Stimulated activated CD4-positive, alpha-beta T cell treated with anti-CD3 and anti-CD28 coated beads, Interleukin-2, amount 100 ng/mL, for 48 hours (primary cell): ENCODE results near the gene GAS1.

Experiments used
- DNase-seq, 2 donors: peaks; one replicate each; pipeline ENCODE4 v3.0.0-alpha.2; 2020

The GAS1 gene

GRCh38 chr9:86962692-86963091, 15.4 kb upstream of the GAS1 start:
- no peak for DNase-seq

GRCh38 chr9:86960938-86961337, 13.6 kb upstream of the GAS1 start:
- no peak for DNase-seq

GRCh38 chr9:86958203-86958602, 10.9 kb upstream of the GAS1 start:
- DNase-seq: no peak

GRCh38 chr9:86955561-86955960, 8.3 kb upstream of the GAS1 start:
- no peak for DNase-seq

- DNase-seq: no peak
Measured at GRCh38 chr9:86955042-86955441, 7.7 kb upstream of the GAS1 start.

- DNase-seq: no peak
Measured at GRCh38 chr9:86953181-86953580, 5.9 kb upstream of the GAS1 start.

- peak; percentile 68 to 71 for DNase-seq
Measured at GRCh38 chr9:86948074-86948929, 996 bp upstream of the GAS1 start.

GRCh38 chr9:86946201-86947145, 833 bp downstream of the GAS1 start:
- peak; percentile 42 to 52 for DNase-seq

GRCh38 chr9:86945728-86946200, 1.5 kb downstream of the GAS1 start:
- DNase-seq: peak in 1 of 2 donors; percentile 12

GRCh38 chr9:86944796-86945727, 2.2 kb downstream of the GAS1 start:
- DNase-seq: no peak

GRCh38 chr9:86943201-86944113, 3.8 kb downstream of the GAS1 start:
- DNase-seq: no peak

- DNase-seq: no peak
Measured at GRCh38 chr9:86942281-86943200, 4.8 kb downstream of the GAS1 start.

GRCh38 chr9:86941197-86941596, 6.1 kb downstream of the GAS1 start:
- DNase-seq: no peak

- DNase-seq: no peak
Measured at GRCh38 chr9:86940774-86941173, 6.5 kb downstream of the GAS1 start.

GRCh38 chr9:86939891-86940290, 7.4 kb downstream of the GAS1 start:
- DNase-seq: no peak

- DNase-seq: no peak
Measured at GRCh38 chr9:86939321-86939720, 8.0 kb downstream of the GAS1 start.

GRCh38 chr9:86938780-86939179, 8.5 kb downstream of the GAS1 start:
- no peak for DNase-seq

GRCh38 chr9:86926145-86926544, 21.2 kb downstream of the GAS1 start:
- DNase-seq: no peak

GRCh38 chr9:86925686-86926085, 21.6 kb downstream of the GAS1 start:
- no peak for DNase-seq

GRCh38 chr9:86924206-86924605, 23.1 kb downstream of the GAS1 start:
- DNase-seq: no peak
